Stomach (tissue), 4 donors: ENCODE data around the gene RAE1.

Experiments used
- POLR2A ChIP-seq, 4 donors: fragments of 450-650 bp; IDR thresholded peaks; one replicate each; pipeline ENCODE4 v1.6.1; 2016; ENCODE audit warnings: antibody characterized with exemption in 4 of 4, control low read depth in 2 of 4, mild to moderate bottlenecking in 1 of 4, moderate library complexity in 1 of 4
- TF ChIP-seq, protein P1 (sequence below), 7 experiments: fragments of 450-650 bp in 4 of 7; fragments of 200-600 bp in 3 of 7; sonication (generic) in 3 of 7; IDR thresholded peaks; one replicate each; pipeline ENCODE4 v1.5.1; 2016 to 2019; ENCODE audit warnings: antibody characterized with exemption in 7 of 7, control low read depth in 2 of 7, mild to moderate bottlenecking in 1 of 7

DNA sequence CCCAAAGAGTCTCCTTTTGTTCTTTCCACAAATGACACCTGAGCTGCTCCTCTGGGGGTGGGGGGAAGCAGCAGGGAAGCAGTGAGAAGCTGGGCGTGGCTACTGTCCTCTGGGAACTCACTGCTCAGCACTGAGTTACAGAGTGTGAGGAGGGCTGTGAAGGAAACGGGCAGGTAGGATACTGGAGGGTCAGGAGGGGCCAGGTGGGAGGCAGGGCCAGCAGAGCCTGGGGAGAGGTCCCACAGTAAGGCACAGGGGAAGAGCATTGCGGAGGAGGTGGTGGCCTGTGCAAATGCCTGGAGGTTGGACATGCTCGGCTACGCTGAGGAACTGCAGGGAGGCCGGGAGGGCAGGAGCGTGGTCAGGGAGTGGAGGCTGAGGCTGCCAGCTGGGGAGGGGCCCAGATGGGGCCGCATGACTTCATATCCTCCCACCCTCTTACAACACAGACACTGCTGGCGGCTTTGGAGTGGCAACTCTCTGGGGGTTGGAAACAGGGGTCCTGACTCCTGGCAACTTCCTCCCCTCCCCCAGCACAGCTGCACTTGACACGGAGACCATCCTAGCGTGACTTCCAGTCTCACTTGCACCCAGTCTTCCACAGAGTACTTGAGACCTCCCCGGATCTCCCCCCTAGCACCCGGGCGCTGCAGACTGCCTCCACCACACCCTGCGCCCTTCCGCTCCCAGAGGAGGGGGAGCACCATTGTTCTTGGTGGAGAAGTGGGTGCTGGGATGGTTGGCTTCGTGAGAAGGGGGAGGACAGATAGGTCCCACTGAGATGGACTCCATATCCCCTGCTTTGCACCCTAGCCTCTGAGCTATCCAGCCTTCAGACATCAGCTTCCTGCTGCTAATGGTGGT is 74.3 kb downstream of the RAE1 start:
- TF ChIP-seq, protein P1, sequence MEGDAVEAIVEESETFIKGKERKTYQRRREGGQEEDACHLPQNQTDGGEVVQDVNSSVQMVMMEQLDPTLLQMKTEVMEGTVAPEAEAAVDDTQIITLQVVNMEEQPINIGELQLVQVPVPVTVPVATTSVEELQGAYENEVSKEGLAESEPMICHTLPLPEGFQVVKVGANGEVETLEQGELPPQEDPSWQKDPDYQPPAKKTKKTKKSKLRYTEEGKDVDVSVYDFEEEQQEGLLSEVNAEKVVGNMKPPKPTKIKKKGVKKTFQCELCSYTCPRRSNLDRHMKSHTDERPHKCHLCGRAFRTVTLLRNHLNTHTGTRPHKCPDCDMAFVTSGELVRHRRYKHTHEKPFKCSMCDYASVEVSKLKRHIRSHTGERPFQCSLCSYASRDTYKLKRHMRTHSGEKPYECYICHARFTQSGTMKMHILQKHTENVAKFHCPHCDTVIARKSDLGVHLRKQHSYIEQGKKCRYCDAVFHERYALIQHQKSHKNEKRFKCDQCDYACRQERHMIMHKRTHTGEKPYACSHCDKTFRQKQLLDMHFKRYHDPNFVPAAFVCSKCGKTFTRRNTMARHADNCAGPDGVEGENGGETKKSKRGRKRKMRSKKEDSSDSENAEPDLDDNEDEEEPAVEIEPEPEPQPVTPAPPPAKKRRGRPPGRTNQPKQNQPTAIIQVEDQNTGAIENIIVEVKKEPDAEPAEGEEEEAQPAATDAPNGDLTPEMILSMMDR (IDR thresholded peaks at IDR 0.05), result no peak
- TF ChIP-seq POLR2A (IDR thresholded peaks at IDR 0.05), result no peak
